MM.1S (cell line): ENCODE measurements around the gene SUMO1.

Source experiments
- CTCF ChIP-seq: fragments of 300-600 bp; sonication (generic); IDR thresholded peaks from 2 replicates; pipeline ENCODE4 v1.5.1; 2016; ENCODE audit warnings: antibody characterized with exemption, low read length, mixed read lengths
- EZH2 ChIP-seq: fragments of 300-600 bp; sonication (generic); optimal IDR thresholded peaks from 2 replicates; pipeline ENCODE3; 2017; ENCODE audit warnings: low read depth, mild to moderate bottlenecking, antibody characterized with exemption, low read length, mixed read lengths
- EZH2phosphoT487 ChIP-seq: fragments of 300-600 bp; sonication (generic); IDR thresholded peaks from 2 replicates; pipeline ENCODE4 v1.6.1; 2018; ENCODE audit warnings: antibody characterized with exemption, low read length

- TF ChIP-seq CTCF (no peak), EZH2 (no peak), EZH2phosphoT487 (no peak)
These were observed 65.8 kb downstream of the SUMO1 start for GRCh38 chr2:202172439-202173211.
